KOPT-K1 (cell line): Measurements from ENCODE around the gene TNFSF15.

Experiments used
- H3K27ac ChIP-seq: fragments of 200-600 bp; sonication (generic); 2 replicates; pipeline ENCODE4 v1.5.1; 2016; ENCODE audit warnings: antibody characterized with exemption, mild to moderate bottlenecking, low read depth, low read length; ENCODE audit not compliant: poor library complexity, severe bottlenecking
- H3K36me3 ChIP-seq: fragments of 200-600 bp; sonication (generic); 2 replicates; pipeline ENCODE4 v1.5.1; 2017; ENCODE audit warnings: antibody characterized with exemption, mild to moderate bottlenecking, low read length, moderate library complexity; ENCODE audit not compliant: insufficient read depth
- H3K9me3 ChIP-seq: fragments of 200-600 bp; sonication (generic); 2 replicates; pipeline ENCODE4 v1.5.1; 2017; ENCODE audit warnings: antibody characterized with exemption, low read length, mild to moderate bottlenecking; ENCODE audit not compliant: insufficient read depth, poor library complexity, severe bottlenecking

Gene TNFSF15

DNA sequence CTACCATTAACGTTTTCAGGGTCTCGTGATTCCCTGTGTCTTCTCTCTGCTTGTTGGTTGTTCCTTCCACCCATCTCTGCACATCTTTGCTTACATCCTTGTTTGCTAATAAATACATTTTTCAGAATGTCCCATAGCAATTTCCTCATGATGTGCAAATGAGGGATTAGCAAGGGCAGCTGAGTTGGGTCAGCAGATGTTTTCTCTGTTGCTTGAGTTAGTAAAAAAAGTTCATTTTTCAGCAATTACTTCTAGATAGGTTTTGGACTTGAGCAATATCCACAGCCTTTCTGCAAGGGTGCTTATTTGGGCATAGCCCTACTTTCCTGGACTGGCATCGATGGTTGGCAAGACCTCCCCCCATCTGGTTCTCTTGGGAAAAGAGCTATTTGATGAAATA lies 4.8 kb upstream of the TNFSF15 start:
- Histone ChIP-seq H3K36me3 (no peaks in the 10 kb centered on the region), H3K9me3 (no peaks in the 10 kb centered on the region), H3K27ac (no peak overlapping the region)

GRCh38 chr9:114806526-114806900 lies 674 bp upstream of the TNFSF15 start:
- H3K9me3 ChIP-seq = no peaks in the 10 kb centered on the region
- no peaks in the 10 kb centered on the region for H3K36me3 ChIP-seq
- no peak overlapping the region for H3K27ac ChIP-seq

DNA sequence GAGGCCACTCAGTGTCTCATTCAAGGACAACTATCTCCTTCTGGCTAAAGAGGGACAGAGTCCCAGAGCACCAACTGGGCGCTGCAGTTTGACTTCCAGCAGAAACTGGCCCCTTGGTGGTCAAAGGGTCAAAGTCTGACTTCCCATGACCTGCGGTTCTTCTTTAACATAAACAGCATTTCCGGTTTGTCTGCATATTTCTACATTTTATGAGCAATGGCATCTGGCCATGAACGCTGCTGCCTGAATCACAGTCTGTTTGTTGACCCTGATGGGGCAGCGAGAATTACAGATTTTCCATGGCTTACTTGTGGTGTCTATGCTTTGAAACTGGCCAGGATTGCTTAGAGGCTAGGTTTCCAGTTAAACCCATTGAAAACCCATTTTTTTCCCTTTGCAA lies 1.3 kb downstream of the TNFSF15 start:
- Histone ChIP-seq H3K36me3 (no peaks in the 10 kb centered on the region), H3K27ac (no peak overlapping the region), H3K9me3 (no peaks in the 10 kb centered on the region)

DNA sequence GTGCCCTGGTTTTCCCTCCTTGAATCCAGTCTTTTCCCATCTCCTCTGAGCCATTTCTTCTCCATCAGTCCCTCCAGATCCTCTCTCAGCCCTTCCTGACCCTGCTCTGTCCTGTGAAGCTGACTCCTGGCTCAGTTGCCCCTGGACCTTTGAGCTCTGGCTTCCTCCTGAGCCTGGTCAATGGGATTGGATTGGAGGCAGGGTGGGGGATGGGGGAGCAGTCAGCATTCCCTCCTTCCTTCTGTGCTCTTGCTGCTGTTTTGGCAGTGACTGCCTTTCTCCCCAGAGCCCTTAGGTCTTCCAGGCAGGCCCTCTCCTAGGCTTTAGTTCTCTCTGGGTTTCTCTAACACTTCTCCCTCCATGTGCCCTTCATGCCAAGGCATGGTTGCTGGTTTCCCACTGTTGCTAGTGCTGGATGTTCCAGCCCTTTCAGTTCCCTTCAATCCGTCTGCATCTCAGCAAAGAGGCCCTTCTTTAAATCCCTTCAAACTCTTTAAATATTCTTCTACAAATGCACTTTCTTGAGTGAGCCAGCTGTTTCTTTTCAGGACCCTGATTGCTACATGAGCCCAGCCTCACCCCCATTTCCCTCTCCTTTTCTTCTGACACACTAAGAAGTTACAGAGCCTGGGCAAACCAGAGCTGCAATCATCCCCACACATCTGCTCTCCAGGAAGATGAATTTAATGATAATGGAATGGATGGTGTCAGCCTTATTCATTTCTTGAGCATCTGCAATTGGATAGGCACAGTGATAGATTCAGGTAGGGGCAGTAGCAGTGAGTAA lies 2.2 kb downstream of the TNFSF15 start:
- H3K27ac ChIP-seq = no peak overlapping the region
- H3K9me3 ChIP-seq = no peaks in the 10 kb centered on the region
- H3K36me3 ChIP-seq = no peaks in the 10 kb centered on the region

DNA sequence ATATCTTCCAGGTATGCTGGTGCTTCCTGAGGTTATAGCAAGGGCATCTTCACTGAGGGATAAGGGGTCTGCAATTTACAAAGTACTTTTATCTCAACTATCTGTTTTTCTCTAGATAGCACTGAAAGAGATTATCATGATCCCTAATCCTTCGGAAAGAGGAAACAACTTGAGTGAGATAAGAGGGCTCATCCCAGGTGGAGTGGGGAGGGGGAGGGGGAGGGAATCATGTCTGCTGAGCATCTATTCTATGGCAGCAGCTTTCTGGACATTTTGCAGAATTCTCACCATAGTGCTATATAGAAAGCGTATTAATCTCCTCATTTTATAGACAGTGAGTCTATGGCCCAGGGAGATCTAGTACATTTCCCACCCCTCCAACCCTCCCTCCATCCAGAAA lies 5.9 kb downstream of the TNFSF15 start:
- no peaks in the 10 kb centered on the region for H3K36me3 ChIP-seq
- no peaks in the 10 kb centered on the region for H3K9me3 ChIP-seq
- no peak overlapping the region for H3K27ac ChIP-seq

DNA sequence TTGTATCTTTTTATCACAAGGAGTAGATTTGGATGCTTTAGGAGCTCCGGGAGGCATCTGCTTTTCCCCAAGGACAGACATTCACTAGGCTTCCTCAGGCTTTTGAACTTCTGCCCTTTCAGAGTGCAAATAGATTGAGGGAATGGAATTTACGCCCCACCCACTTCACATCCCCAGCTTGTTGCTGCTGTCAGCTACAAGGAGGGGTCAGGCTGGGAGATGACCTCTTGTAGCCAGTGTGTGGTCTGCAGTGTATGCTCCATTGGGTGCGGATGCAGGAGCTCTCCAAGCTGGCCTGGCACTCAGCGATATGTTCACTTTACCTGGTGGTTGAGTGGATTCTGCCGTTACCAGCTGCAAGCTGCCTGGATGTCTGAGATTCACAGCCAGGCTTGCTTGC lies 6.4 kb downstream of the TNFSF15 start:
- no peaks in the 10 kb centered on the region for H3K9me3 ChIP-seq
- no peaks in the 10 kb centered on the region for H3K36me3 ChIP-seq
- no peak overlapping the region for H3K27ac ChIP-seq

GRCh38 chr9:114798780-114799427 lies 6.9 kb downstream of the TNFSF15 start:
- Histone ChIP-seq H3K9me3 (no peaks in the 10 kb centered on the region), H3K27ac (no peak overlapping the region), H3K36me3 (no peaks in the 10 kb centered on the region)

- Histone ChIP-seq H3K36me3 (no peaks in the 10 kb centered on the region), H3K9me3 (no peaks in the 10 kb centered on the region), H3K27ac (no peak overlapping the region)
Measured at GRCh38 chr9:114798101-114798500, 7.7 kb downstream of the TNFSF15 start.

DNA sequence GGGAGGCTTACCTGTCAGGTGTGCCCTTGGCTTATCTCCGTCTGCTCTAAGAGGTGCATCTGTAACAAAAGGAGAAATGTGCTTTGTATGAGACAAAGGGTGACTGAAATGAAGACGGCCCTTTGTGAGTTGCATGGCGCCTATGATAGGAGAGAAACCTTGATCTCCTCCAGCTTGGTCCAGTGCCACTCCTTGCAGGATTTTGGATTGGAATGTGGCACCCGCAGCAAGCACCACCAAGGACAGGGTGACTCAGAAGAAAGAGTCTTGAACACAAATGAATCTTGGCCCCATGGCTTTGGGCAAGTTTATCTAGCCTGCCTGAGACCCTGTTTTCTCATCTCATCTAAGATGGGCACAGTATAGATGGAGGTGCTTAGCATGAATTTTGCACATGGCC lies 13.4 kb downstream of the TNFSF15 start:
- Histone ChIP-seq H3K36me3 (no peaks in the 10 kb centered on the region), H3K9me3 (no peaks in the 10 kb centered on the region), H3K27ac (no peak overlapping the region)

GRCh38 chr9:114791736-114792135 lies 14.1 kb downstream of the TNFSF15 start:
- no peaks in the 10 kb centered on the region for H3K36me3 ChIP-seq
- H3K9me3 ChIP-seq = no peaks in the 10 kb centered on the region
- H3K27ac ChIP-seq = no peak overlapping the region

DNA sequence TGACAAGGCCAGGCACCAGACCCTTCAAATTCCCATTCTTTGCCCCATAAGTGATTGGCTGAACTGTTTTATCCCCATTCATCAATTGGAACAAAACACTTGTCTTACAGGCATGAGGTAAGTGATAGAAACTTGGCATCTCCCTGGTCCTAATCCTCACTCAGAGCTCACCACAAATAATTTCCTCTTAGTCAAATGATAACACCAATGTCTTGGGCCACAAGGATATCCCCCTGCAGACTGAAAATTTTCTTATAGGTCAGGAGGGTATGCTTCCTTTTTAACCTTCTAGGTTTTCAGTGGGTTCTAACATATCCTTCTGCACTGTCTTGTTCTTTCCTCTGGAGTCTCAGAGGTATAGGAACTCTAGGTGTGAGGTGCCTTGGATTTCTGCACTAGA lies 14.5 kb downstream of the TNFSF15 start:
- no peaks in the 10 kb centered on the region for H3K9me3 ChIP-seq
- H3K36me3 ChIP-seq = no peaks in the 10 kb centered on the region
- no peak overlapping the region for H3K27ac ChIP-seq

DNA sequence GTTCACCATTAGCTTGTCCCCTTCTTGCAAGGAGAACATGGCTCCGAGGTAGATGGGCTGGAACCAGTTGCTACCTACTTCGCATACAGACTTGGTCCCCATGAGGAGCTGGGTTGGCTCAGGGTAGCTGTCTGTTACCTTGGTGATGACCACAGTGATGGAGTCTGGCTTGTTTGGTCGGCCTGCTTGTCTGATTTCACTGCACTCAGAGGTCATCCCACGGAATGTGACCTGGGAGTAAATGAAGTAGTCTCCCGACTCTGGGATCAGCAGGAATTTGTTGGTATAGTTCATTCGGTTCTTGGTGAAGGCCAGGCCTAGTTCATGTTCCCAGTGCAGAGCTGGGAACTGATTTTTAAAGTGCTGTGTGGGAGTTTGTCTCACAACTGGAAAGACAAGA lies 15.3 kb downstream of the TNFSF15 start:
- no peak overlapping the region for H3K27ac ChIP-seq
- H3K36me3 ChIP-seq = no peaks in the 10 kb centered on the region
- H3K9me3 ChIP-seq = no peaks in the 10 kb centered on the region

DNA sequence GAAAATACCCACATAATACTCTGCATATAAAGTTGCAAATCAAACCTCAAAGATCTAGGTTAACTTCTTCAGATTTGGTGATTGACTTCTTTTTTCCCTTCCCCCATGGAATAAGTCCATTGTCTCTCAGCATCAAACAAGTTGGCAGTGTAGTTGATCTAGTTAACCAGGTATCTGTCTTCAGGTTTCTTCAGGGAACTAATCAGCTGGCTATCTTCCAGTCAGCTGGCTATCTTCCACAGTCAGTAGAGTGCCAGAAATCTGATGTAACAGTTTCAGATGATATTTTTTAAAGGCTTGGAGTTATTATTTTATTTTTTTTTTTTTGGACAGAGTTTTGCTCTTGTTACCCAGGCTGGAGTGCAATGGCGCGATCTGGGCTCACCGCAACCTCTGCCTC lies 16.8 kb downstream of the TNFSF15 start:
- Histone ChIP-seq H3K27ac (no peak overlapping the region), H3K36me3 (no peaks in the 10 kb centered on the region), H3K9me3 (no peaks in the 10 kb centered on the region)

GRCh38 chr9:114787781-114788498 lies 17.9 kb downstream of the TNFSF15 start:
- no peaks in the 10 kb centered on the region for H3K36me3 ChIP-seq
- no peaks in the 10 kb centered on the region for H3K9me3 ChIP-seq
- H3K27ac ChIP-seq = no peak overlapping the region

- Histone ChIP-seq H3K9me3 (no peaks in the 10 kb centered on the region), H3K36me3 (no peaks in the 10 kb centered on the region), H3K27ac (no peak overlapping the region)
Measured at GRCh38 chr9:114787214-114787613, 18.6 kb downstream of the TNFSF15 start.
